D721Med (cell line): Measurements from ENCODE around the gene DMXL1.
"Not testable (repeated sequence)": the region's sequence is repeated elsewhere in the genome, so short reads cannot be mapped to it uniquely, and the experiment has no call there.

Experiments used
- DNase-seq: peaks from one replicate; pipeline ENCODE4 v3.0.0; 2011; ENCODE audit warnings: low spot score; ENCODE audit not compliant: insufficient read length
- FAIRE-seq: peaks from 2 replicates; lab custom pipeline; 2011; peaks lifted over from hg19 to GRCh38; lab: Jason Lieb, UNC
- CTCF ChIP-seq: IDR thresholded peaks from 2 replicates; pipeline ENCODE4 v1.5.1; 2012; ENCODE audit warnings: mild to moderate bottlenecking, control low read depth; ENCODE audit not compliant: insufficient read depth; ENCODE audit errors: missing control alignments

Gene DMXL1

GRCh38 chr5:119071561-119071995, 691 bp downstream of the DMXL1 start:
- FAIRE-seq, result no peak
- no peak for TF ChIP-seq CTCF
- no peak for DNase-seq

GRCh38 chr5:119072496-119072895, 1.6 kb downstream of the DMXL1 start:
- FAIRE-seq, result no peak
- no peak for DNase-seq
- no peak for TF ChIP-seq CTCF

- FAIRE-seq, DNase-seq: not testable (repeated sequence)
Measured at GRCh38 chr5:119073746-119074337, 3.0 kb downstream of the DMXL1 start.

- DNase-seq (no peak), FAIRE-seq (no peak)
- TF ChIP-seq CTCF, result no peak
Measured at GRCh38 chr5:119074419-119074818, 3.5 kb downstream of the DMXL1 start.

- not testable (repeated sequence) for DNase-seq, FAIRE-seq
Measured at GRCh38 chr5:119075269-119075668, 4.4 kb downstream of the DMXL1 start.

- DNase-seq, result no peak
- no peak for FAIRE-seq
- no peak for TF ChIP-seq CTCF
Measured at GRCh38 chr5:119076080-119076479, 5.2 kb downstream of the DMXL1 start.

- TF ChIP-seq CTCF, result no peak
- DNase-seq (no peak), FAIRE-seq (no peak)
Measured at GRCh38 chr5:119077444-119077843, 6.6 kb downstream of the DMXL1 start.

GRCh38 chr5:119078071-119078846, 7.4 kb downstream of the DMXL1 start:
- no peak for DNase-seq
- FAIRE-seq, result no peak

More at GRCh38 chr5:119078071-119078846, 7.4 kb downstream of the DMXL1 start:
- TF ChIP-seq CTCF, result no peak
